Measurements from ENCODE around the gene DHRS3.

DNA sequence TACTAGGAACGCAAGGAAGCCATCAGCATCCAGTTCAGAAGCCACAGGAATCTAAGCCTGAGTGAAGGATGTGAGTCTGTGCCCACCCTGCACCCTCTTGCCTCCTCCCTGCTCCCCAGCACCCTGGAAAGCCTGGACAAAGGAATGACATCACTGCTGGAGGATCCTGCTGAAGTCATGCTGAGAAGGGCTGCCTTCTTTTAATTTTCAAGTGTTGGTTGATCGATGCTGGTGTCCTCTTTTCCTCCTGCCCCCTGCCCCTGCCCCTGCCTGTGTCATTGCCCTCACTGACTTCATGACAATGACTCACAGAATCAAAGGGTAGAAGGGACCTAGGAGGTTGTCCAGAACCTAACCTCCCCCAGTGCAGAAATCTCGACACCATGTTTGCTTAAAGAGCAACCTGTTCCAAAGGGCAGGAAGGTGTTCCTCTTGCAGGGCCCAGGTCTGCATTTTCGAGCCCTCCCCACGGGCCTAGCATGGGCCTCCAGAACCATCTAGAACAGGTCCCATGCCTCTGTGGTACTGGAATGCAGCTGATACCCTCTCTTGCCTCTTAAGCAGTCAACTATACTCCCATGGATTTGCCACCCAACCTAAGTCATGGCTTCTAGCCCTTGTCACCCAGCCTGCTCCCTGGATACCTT lies 9.6 kb downstream of the DHRS3 start:
- TF ChIP-seq POLR2AphosphoS5 (IDR thresholded peaks at IDR 0.05) (no peak), CTCF (IDR thresholded peaks at IDR 0.05) (no peak)

Data from suprapubic skin (tissue), 3 donors.